Hematopoietic multipotent progenitor cell treated with erythropoietin and hydrocortisone succinate and interleukin-3 and kit ligand, for 8 days (in vitro differentiated cells): ENCODE measurements around the gene GNL1.
"Not testable (repeated sequence)": the region's sequence is repeated elsewhere in the genome, so short reads cannot be mapped to it uniquely, and the experiment has no call there.

Experiments used
- DNase-seq: peaks from one replicate; pipeline ENCODE4 v3.0.0-alpha.2; 2015

The GNL1 gene

GRCh38 chr6:30495060-30495459 lies 61.2 kb downstream of the GNL1 start:
- not testable (repeated sequence) for DNase-seq

GRCh38 chr6:30494291-30494861 lies 61.9 kb downstream of the GNL1 start:
- DNase-seq = peak; percentile 33

- DNase-seq = no peak
Observed at GRCh38 chr6:30493643-30494250, 62.5 kb downstream of the GNL1 start.

- no peak for DNase-seq
Observed at GRCh38 chr6:30491991-30492952, 64.0 kb downstream of the GNL1 start.
